ENCODE results near the gene ADAMTSL2. TPM values are rescaled to one million over a fixed set of nuclear protein-coding genes. Genes with fewer than 3 reads are reported as not detected.
A peak's percentile ranks its signal among the peaks of the same experiment; 100 is the strongest.

Gene ADAMTSL2
- total and polyA plus RNA-seq, 9 donors: 0.27 to 18.5 (median 1.9) TPM

- no peak overlapping the region for H3K4me3 ChIP-seq
- no peaks in the 10 kb centered on the region for H3K36me3 ChIP-seq
- peaks cover 14% of the 10 kb centered on the region for H3K4me1 ChIP-seq (ENCODE audit: insufficient read depth)
- H3K9me3 ChIP-seq: no peaks in the 10 kb centered on the region
- intact Hi-C loops (cut with DNase I): loop anchor here in 1 of 4 donors (10.0 kb wide), 1 partner anchor 198 kb away; no protein-coding TSS in a partner anchor
- DNase-seq: peak in 1 of 5 donors; percentile 37
- 65 to 73% (median 66%) methylated on average over 11 of the region's 11 CpGs for WGBS, 3 donors
- H3K27me3 ChIP-seq: no peaks in the 10 kb centered on the region
- TF ChIP-seq EP300 (IDR thresholded peaks at IDR 0.05) (no peak), POLR2A (IDR thresholded peaks at IDR 0.05) (no peak), CTCF (IDR thresholded peaks at IDR 0.05) (no peak)
- peak overlapping the region in 1 of 2 donors; percentile 48 for H3K27ac ChIP-seq
These were observed 18.1 kb upstream of the ADAMTSL2 start for GRCh38 chr9:133516256-133516960.

GRCh38 chr9:133516961-133517350 is 17.5 kb upstream of the ADAMTSL2 start:
- no peak overlapping the region for H3K4me3 ChIP-seq
- 75 to 85% (median 78%) methylated on average over 9 of the region's 9 CpGs for WGBS, 3 donors
- peak in 1 of 5 donors; percentile 20 for DNase-seq
- no peaks in the 10 kb centered on the region for H3K27me3 ChIP-seq
- no peaks in the 10 kb centered on the region for H3K9me3 ChIP-seq
- intact Hi-C loops (cut with DNase I): loop anchor here in 1 of 4 donors (10.0 kb wide), 1 partner anchor 198 kb away; no protein-coding TSS in a partner anchor
- no peaks in the 10 kb centered on the region for H3K36me3 ChIP-seq
- TF ChIP-seq EP300 (IDR thresholded peaks at IDR 0.05) (no peak), POLR2A (IDR thresholded peaks at IDR 0.05) (no peak)
- H3K4me1 ChIP-seq (ENCODE audit: insufficient read depth): peaks cover 14% of the 10 kb centered on the region
- no peak overlapping the region for H3K27ac ChIP-seq

DNA sequence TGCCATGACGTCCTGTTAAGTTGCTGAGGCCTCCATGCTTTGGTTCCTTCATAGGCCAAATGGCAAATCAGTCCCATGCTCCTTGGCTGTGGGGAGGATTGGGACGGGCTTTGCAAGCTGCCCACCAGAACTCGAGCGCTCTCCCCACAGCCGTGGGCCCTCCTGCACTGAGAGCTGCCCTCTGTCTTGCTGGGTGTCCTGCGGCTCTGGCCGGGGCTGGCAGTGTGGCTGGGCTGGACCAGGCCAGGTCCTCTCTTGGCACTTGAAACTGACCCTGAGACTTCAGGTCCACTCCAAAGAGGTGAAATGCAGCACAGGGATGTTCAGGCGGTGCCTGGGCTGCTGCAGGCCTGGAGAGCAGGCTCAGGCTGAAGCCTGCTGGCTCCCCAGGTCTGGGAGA is 16.8 kb upstream of the ADAMTSL2 start:
- 81 to 82% (median 82%) methylated on average over 7 to 8 of the region's 8 CpGs for WGBS, 3 donors
- DNase-seq: no peak
- Histone ChIP-seq H3K36me3 (no peaks in the 10 kb centered on the region), H3K27me3 (no peaks in the 10 kb centered on the region), H3K4me3 (no peak overlapping the region), H3K4me1 (ENCODE audit: insufficient read depth) (peaks cover 14% of the 10 kb centered on the region), H3K27ac (no peak overlapping the region), H3K9me3 (no peaks in the 10 kb centered on the region)
- TF ChIP-seq EP300 (IDR thresholded peaks at IDR 0.05) (no peak), POLR2A (IDR thresholded peaks at IDR 0.05) (no peak), CTCF (IDR thresholded peaks at IDR 0.05) (no peak)
- intact Hi-C loops (cut with DNase I): loop anchor here in 1 of 4 donors (10.0 kb wide), 1 partner anchor 197 kb away; no protein-coding TSS in a partner anchor

- Histone ChIP-seq H3K27ac (no peak overlapping the region), H3K4me3 (no peak overlapping the region), H3K4me1 (ENCODE audit: insufficient read depth) (peaks cover 14% of the 10 kb centered on the region), H3K36me3 (no peaks in the 10 kb centered on the region), H3K27me3 (no peaks in the 10 kb centered on the region), H3K9me3 (no peaks in the 10 kb centered on the region)
- no peak for TF ChIP-seq CTCF (IDR thresholded peaks at IDR 0.05)
- no peak for TF ChIP-seq EP300 (IDR thresholded peaks at IDR 0.05)
- no peak for TF ChIP-seq POLR2A (IDR thresholded peaks at IDR 0.05)
- WGBS, 3 donors: 90 to 94% (median 90%) methylated on average over 5 of the region's 5 CpGs
- intact Hi-C loops (cut with DNase I): loop anchor here in 1 of 4 donors (10.0 kb wide), 1 partner anchor 197 kb away; no protein-coding TSS in a partner anchor
- peak in 1 of 5 donors; percentile 15 for DNase-seq
These were observed 16.3 kb upstream of the ADAMTSL2 start for GRCh38 chr9:133518200-133518599.

Measured in ovary (tissue), 9 donors.